DOHH2 (cell line): ENCODE results near the gene TGFBR2.
A peak's percentile ranks its signal among the peaks of the same experiment; 100 is the strongest.

Experiments
- H3F3A ChIP-seq: fragments of 200-600 bp; sonication (generic), shearing (Covaris generic); 2 replicates; pipeline ENCODE4 v1.6.0; 2016; ENCODE audit warnings: antibody characterized with exemption, mild to moderate bottlenecking; ENCODE audit not compliant: control insufficient read depth, insufficient read depth
- H3K27ac ChIP-seq: fragments of 200-600 bp; sonication (generic); 2 replicates; pipeline ENCODE4 v1.5.1; 2014; ENCODE audit warnings: low read depth, mild to moderate bottlenecking, low read length, moderate library complexity
- H3K27me3 ChIP-seq: fragments of 200-600 bp; sonication (generic); 2 replicates; pipeline ENCODE4 v1.6.1; 2014; ENCODE audit warnings: mild to moderate bottlenecking, low read length, mixed read lengths; ENCODE audit not compliant: control insufficient read depth
- H3K36me3 ChIP-seq: fragments of 200-600 bp; sonication (generic); 2 replicates; pipeline ENCODE4 v1.6.1; 2014; ENCODE audit warnings: mild to moderate bottlenecking, low read length, moderate library complexity, mixed read lengths; ENCODE audit not compliant: control insufficient read depth
- H3K4me1 ChIP-seq: fragments of 200-600 bp; sonication (generic); 2 replicates; pipeline ENCODE4 v1.6.1; 2014; ENCODE audit warnings: mild to moderate bottlenecking, low read length, mixed read lengths; ENCODE audit not compliant: control insufficient read depth
- H3K4me2 ChIP-seq: fragments of 200-600 bp; sonication (generic); 2 replicates; pipeline ENCODE4 v1.6.0; 2014; ENCODE audit warnings: mild to moderate bottlenecking, low read length, moderate library complexity
- H3K4me3 ChIP-seq: fragments of 200-600 bp; sonication (generic); 2 replicates; pipeline ENCODE4 v1.5.1; 2014; ENCODE audit warnings: mild to moderate bottlenecking, low read length, mixed read lengths
- H3K79me2 ChIP-seq: fragments of 200-600 bp; sonication (generic); 2 replicates; pipeline ENCODE4 v1.6.1; 2014; ENCODE audit warnings: mild to moderate bottlenecking, low read length, mixed read lengths; ENCODE audit not compliant: control insufficient read depth
- H3K9me2 ChIP-seq: fragments of 200-600 bp; sonication (generic); replicated peaks from 2 replicates; pipeline ENCODE4 v1.6.1; 2014; ENCODE audit warnings: mild to moderate bottlenecking, low read length, mixed read lengths; ENCODE audit not compliant: control insufficient read depth
- H3K9me3 ChIP-seq: fragments of 200-600 bp; sonication (generic); 2 replicates; pipeline ENCODE4 v1.6.1; 2014; ENCODE audit warnings: antibody characterized with exemption, low read length, mixed read lengths; ENCODE audit not compliant: control insufficient read depth, insufficient read depth
- H4K20me1 ChIP-seq: fragments of 200-600 bp; sonication (generic); 2 replicates; pipeline ENCODE4 v1.6.0; 2014; ENCODE audit warnings: low read depth, mild to moderate bottlenecking, antibody characterized with exemption, low read length, moderate library complexity; ENCODE audit not compliant: control insufficient read depth, insufficient read depth
- CTCF ChIP-seq: fragments of 200-600 bp; sonication (generic); IDR thresholded peaks from one replicate; pipeline ENCODE4 v1.5.1; 2014; ENCODE audit warnings: antibody characterized with exemption, mild to moderate bottlenecking, low read depth, low read length; ENCODE audit not compliant: poor library complexity, severe bottlenecking
- EZH2phosphoT487 ChIP-seq: fragments of 200-600 bp; sonication (generic); IDR thresholded peaks from 2 replicates; pipeline ENCODE4 v1.6.1; 2017; ENCODE audit warnings: borderline replicate concordance, mild to moderate bottlenecking, antibody characterized with exemption, low read length, moderate library complexity, mixed read lengths

Gene TGFBR2

GRCh38 chr3:30696896-30697295 is 90.5 kb downstream of the TGFBR2 start:
- TF ChIP-seq EZH2phosphoT487 (no peak), CTCF (no peak)
- Histone ChIP-seq H3K79me2 (no peaks in the 10 kb centered on the region), H4K20me1 (no peaks in the 10 kb centered on the region), H3K4me2 (peak overlapping the region; percentile 20), H3F3A (no peaks in the 10 kb centered on the region), H3K9me2 (no peaks in the 10 kb centered on the region), H3K36me3 (peaks cover 5% of the 10 kb centered on the region; the same call in 1 of the 2 replicates), H3K4me1 (peaks cover 14% of the 10 kb centered on the region), H3K27ac (no peak overlapping the region), H3K4me3 (no peak overlapping the region), H3K27me3 (no peaks in the 10 kb centered on the region), H3K9me3 (no peaks in the 10 kb centered on the region)

- no peak for TF ChIP-seq EZH2phosphoT487
- TF ChIP-seq CTCF, result no peak
- peaks cover 7% of the 10 kb centered on the region for H3K9me3 ChIP-seq
- no peaks in the 10 kb centered on the region for H3F3A ChIP-seq
- H3K36me3 ChIP-seq, result no peaks in the 10 kb centered on the region
- H3K79me2 ChIP-seq, result no peaks in the 10 kb centered on the region
- H4K20me1 ChIP-seq, result no peaks in the 10 kb centered on the region
- no peak overlapping the region for H3K4me2 ChIP-seq
- no peaks in the 10 kb centered on the region for H3K27me3 ChIP-seq
- H3K4me3 ChIP-seq, result no peak overlapping the region
- H3K9me2 ChIP-seq, result no peaks in the 10 kb centered on the region
- H3K27ac ChIP-seq, result no peak overlapping the region
- H3K4me1 ChIP-seq, result peaks cover 14% of the 10 kb centered on the region
Observed at GRCh38 chr3:30698549-30698948, 92.1 kb downstream of the TGFBR2 start.

GRCh38 chr3:30699927-30700326 is 93.5 kb downstream of the TGFBR2 start:
- no peak overlapping the region for H3K27ac ChIP-seq
- peaks cover 7% of the 10 kb centered on the region for H3K9me3 ChIP-seq
- no peaks in the 10 kb centered on the region for H3K79me2 ChIP-seq
- no peak overlapping the region for H3K4me3 ChIP-seq
- H3K27me3 ChIP-seq, result no peaks in the 10 kb centered on the region
- peaks cover 14% of the 10 kb centered on the region for H3K4me1 ChIP-seq
- H4K20me1 ChIP-seq, result no peaks in the 10 kb centered on the region
- no peaks in the 10 kb centered on the region for H3F3A ChIP-seq
- no peaks in the 10 kb centered on the region for H3K36me3 ChIP-seq
- H3K4me2 ChIP-seq, result no peak overlapping the region
- TF ChIP-seq EZH2phosphoT487, result no peak
- no peak for TF ChIP-seq CTCF
- no peaks in the 10 kb centered on the region for H3K9me2 ChIP-seq

GRCh38 chr3:30700702-30701321 is 94.4 kb downstream of the TGFBR2 start:
- Histone ChIP-seq H3K27me3 (no peaks in the 10 kb centered on the region), H3K27ac (no peak overlapping the region), H3K4me3 (no peak overlapping the region), H3K9me3 (peaks cover 7% of the 10 kb centered on the region), H3K36me3 (no peaks in the 10 kb centered on the region), H3K9me2 (no peaks in the 10 kb centered on the region), H3K4me1 (peaks cover 14% of the 10 kb centered on the region), H3K79me2 (no peaks in the 10 kb centered on the region), H3K4me2 (no peak overlapping the region), H4K20me1 (no peaks in the 10 kb centered on the region), H3F3A (no peaks in the 10 kb centered on the region)
- TF ChIP-seq CTCF (no peak), EZH2phosphoT487 (no peak)
